ENCODE data around the gene ADPRHL1.
"Not testable (repeated sequence)": the region's sequence is repeated elsewhere in the genome, so short reads cannot be mapped to it uniquely, and the experiment has no call there.

ADPRHL1 gene

GRCh38 chr13:113400621-113401451 is 52.5 kb downstream of the ADPRHL1 start:
- no peak for ATAC-seq
- no peaks in the 10 kb centered on the region for H3K9me3 Mint-ChIP-seq
- H3K4me1 Mint-ChIP-seq, result no peaks in the 10 kb centered on the region
- no peak for DNase-seq
- no peak overlapping the region for H3K4me3 Mint-ChIP-seq
- no peak overlapping the region for H3K27ac Mint-ChIP-seq
- no peaks in the 10 kb centered on the region for H3K27me3 Mint-ChIP-seq

- H3K27ac Mint-ChIP-seq, result no peak overlapping the region
- ATAC-seq (no peak), DNase-seq (no peak)
- H3K4me3 Mint-ChIP-seq, result no peak overlapping the region
- H3K27me3 Mint-ChIP-seq, result no peaks in the 10 kb centered on the region
- no peaks in the 10 kb centered on the region for H3K9me3 Mint-ChIP-seq
- H3K4me1 Mint-ChIP-seq, result no peaks in the 10 kb centered on the region
These were observed 53.5 kb downstream of the ADPRHL1 start for GRCh38 chr13:113399755-113400149.

- Mint-ChIP-seq H3K27me3 (no peaks in the 10 kb centered on the region), H3K27ac (no peak overlapping the region), H3K4me1 (no peaks in the 10 kb centered on the region), H3K4me3 (no peak overlapping the region), H3K9me3 (no peaks in the 10 kb centered on the region)
- ATAC-seq (no peak), DNase-seq (no peak)
These were observed 54.1 kb downstream of the ADPRHL1 start for GRCh38 chr13:113398963-113399754.

- no peak overlapping the region for H3K27ac Mint-ChIP-seq
- ATAC-seq, result no peak
- no peak for DNase-seq
- H3K4me1 Mint-ChIP-seq, result peaks cover 7% of the 10 kb centered on the region
- no peaks in the 10 kb centered on the region for H3K9me3 Mint-ChIP-seq
- H3K4me3 Mint-ChIP-seq, result no peak overlapping the region
- H3K27me3 Mint-ChIP-seq, result no peaks in the 10 kb centered on the region
These were observed 55.5 kb downstream of the ADPRHL1 start for GRCh38 chr13:113397608-113398425.

GRCh38 chr13:113394339-113394640 is 59.0 kb downstream of the ADPRHL1 start:
- DNase-seq (no peak), ATAC-seq (no peak)
- Mint-ChIP-seq H3K4me1 (peaks cover 7% of the 10 kb centered on the region), H3K9me3 (no peaks in the 10 kb centered on the region), H3K27me3 (no peaks in the 10 kb centered on the region), H3K27ac (no peak overlapping the region), H3K4me3 (no peak overlapping the region)

GRCh38 chr13:113393563-113394338 is 59.5 kb downstream of the ADPRHL1 start:
- peaks cover 7% of the 10 kb centered on the region for H3K4me1 Mint-ChIP-seq
- H3K27me3 Mint-ChIP-seq, result no peaks in the 10 kb centered on the region
- peak overlapping the region; percentile 93 to 94 for H3K4me3 Mint-ChIP-seq
- ATAC-seq (peak; percentile 98), DNase-seq (peak; percentile 88 to 91)
- no peaks in the 10 kb centered on the region for H3K9me3 Mint-ChIP-seq
- H3K27ac Mint-ChIP-seq, result peak overlapping the region in 1 of 2 donors; percentile 76

- Mint-ChIP-seq H3K4me1 (peaks cover 7% of the 10 kb centered on the region), H3K4me3 (peak overlapping the region; percentile 93 to 94), H3K27ac (peak overlapping the region in 1 of 2 donors; percentile 76), H3K27me3 (no peaks in the 10 kb centered on the region), H3K9me3 (no peaks in the 10 kb centered on the region)
- ATAC-seq, result no peak
- peak in 1 of 2 donors; percentile 2 for DNase-seq
These were observed 60.1 kb downstream of the ADPRHL1 start for GRCh38 chr13:113393226-113393562.

GRCh38 chr13:113390874-113391497 is 62.3 kb downstream of the ADPRHL1 start:
- Mint-ChIP-seq H3K4me3 (no peak overlapping the region), H3K4me1 (peaks cover 7% of the 10 kb centered on the region), H3K9me3 (peaks cover 15 to 17% of the 10 kb centered on the region in 2 donors), H3K27ac (no peak overlapping the region), H3K27me3 (no peaks in the 10 kb centered on the region)
- ATAC-seq (no peak), DNase-seq (no peak)

GRCh38 chr13:113389586-113389985 is 63.7 kb downstream of the ADPRHL1 start:
- H3K27me3 Mint-ChIP-seq, H3K4me1 Mint-ChIP-seq, ATAC-seq, DNase-seq, H3K4me3 Mint-ChIP-seq, H3K27ac Mint-ChIP-seq: not testable (repeated sequence)
- peaks cover 15 to 28% of the 10 kb centered on the region in 2 donors for H3K9me3 Mint-ChIP-seq

- no peak for DNase-seq
- H3K27ac Mint-ChIP-seq, result no peak overlapping the region
- H3K9me3 Mint-ChIP-seq, result peaks cover 21 to 46% of the 10 kb centered on the region in 2 donors
- H3K4me1 Mint-ChIP-seq, result no peaks in the 10 kb centered on the region
- peaks cover 30% of the 10 kb centered on the region for H3K27me3 Mint-ChIP-seq
- ATAC-seq, result no peak
- H3K4me3 Mint-ChIP-seq, result no peak overlapping the region
These were observed 65.9 kb downstream of the ADPRHL1 start for GRCh38 chr13:113387396-113387795.

GRCh38 chr13:113383089-113383488 is 70.2 kb downstream of the ADPRHL1 start:
- no peak overlapping the region for H3K27ac Mint-ChIP-seq
- peaks cover 21 to 46% of the 10 kb centered on the region in 2 donors for H3K9me3 Mint-ChIP-seq
- no peak overlapping the region for H3K4me3 Mint-ChIP-seq
- H3K27me3 Mint-ChIP-seq, result peaks cover 53% of the 10 kb centered on the region
- no peak for DNase-seq
- ATAC-seq, result no peak
- H3K4me1 Mint-ChIP-seq, result no peaks in the 10 kb centered on the region

- H3K4me1 Mint-ChIP-seq, DNase-seq, H3K4me3 Mint-ChIP-seq, ATAC-seq, H3K27ac Mint-ChIP-seq: not testable (repeated sequence)
- Mint-ChIP-seq H3K27me3 (peaks cover 59% of the 10 kb centered on the region), H3K9me3 (peaks cover 20 to 44% of the 10 kb centered on the region in 2 donors)
These were observed 70.7 kb downstream of the ADPRHL1 start for GRCh38 chr13:113382542-113382941.

- DNase-seq (no peak), ATAC-seq (no peak)
- no peak overlapping the region for H3K4me3 Mint-ChIP-seq
- H3K4me1 Mint-ChIP-seq, result no peaks in the 10 kb centered on the region
- peaks cover 65% of the 10 kb centered on the region for H3K27me3 Mint-ChIP-seq
- H3K27ac Mint-ChIP-seq, result no peak overlapping the region
- peaks cover 6 to 13% of the 10 kb centered on the region in 2 donors for H3K9me3 Mint-ChIP-seq
These were observed 74.5 kb downstream of the ADPRHL1 start for GRCh38 chr13:113378825-113379224.

- Mint-ChIP-seq H3K27me3 (peaks cover 39% of the 10 kb centered on the region), H3K27ac (peak overlapping the region in 1 of 2 donors; percentile 25), H3K4me3 (no peak overlapping the region), H3K4me1 (no peaks in the 10 kb centered on the region), H3K9me3 (no peaks in the 10 kb centered on the region)
- DNase-seq (no peak), ATAC-seq (no peak)
These were observed 78.6 kb downstream of the ADPRHL1 start for GRCh38 chr13:113374511-113375175.

Data from stimulated activated naive CD8-positive, alpha-beta T cell treated with anti-CD3 and anti-CD28 coated beads, Interleukin-15, amount 100 ng/mL, for 72 hours (primary cell).